Measurements from ENCODE around the gene TTC12. TPM values are rescaled to one million over a fixed set of nuclear protein-coding genes. Genes with fewer than 3 reads are reported as not detected.

The TTC12 gene
- total and polyA plus RNA-seq, 2 of the 8 experiments (the other 6 are each of a cell fraction or from before 2014, with no cell fraction given): 4.7 to 9.0 TPM

GRCh38 chr11:113332023-113332422 is 17.6 kb downstream of the TTC12 start:
- Histone ChIP-seq H3K23me2 (ENCODE audit: low read depth, low read length) (no peaks in the 10 kb centered on the region), H4K5ac (ENCODE audit: insufficient read length, low read depth, low read length) (no peak overlapping the region), H3K56ac (replicated peaks; ENCODE audit: insufficient read length, low read depth, low read length) (no peak overlapping the region), H4K8ac (ENCODE audit: extremely low read depth, insufficient read depth, low read length) (no peak overlapping the region), H2BK20ac (ENCODE audit: low read length) (no peak overlapping the region), H2AFZ (ENCODE audit: low read length) (no peak overlapping the region), H2BK12ac (ENCODE audit: low read depth, low read length) (no peak overlapping the region), H3K4ac (replicated peaks; ENCODE audit: insufficient read length, low read depth, low read length) (no peak overlapping the region), H3K9ac (replicated peaks in 1 of 4; ENCODE audit: extremely low read depth in 1 of 4, low read depth in 3 of 4, low read length in 3 of 4) (no peak overlapping the region), H3K79me1 (ENCODE audit: low read depth, low read length) (no peaks in the 10 kb centered on the region), H3K4me1 (replicated peaks in 1 of 4; ENCODE audit: control insufficient read depth in 3 of 4, insufficient read depth in 4 of 4, low read length in 3 of 4) (no peaks in the 10 kb centered on the region), H3K36me3 (ENCODE audit: control insufficient read depth in 2 of 4, insufficient read depth in 4 of 4, low read length in 3 of 4) (no peaks in the 10 kb centered on the region), H2BK15ac (ENCODE audit: low read length) (no peak overlapping the region), H3K4me3 (ENCODE audit: extremely low read depth in 1 of 4, insufficient read depth in 2 of 4, low read depth in 3 of 4, low read length in 4 of 4) (no peak overlapping the region), H3K4me2 (ENCODE audit: insufficient read depth in 1 of 2, low read depth in 2 of 2, low read length in 2 of 2) (no peak overlapping the region), H3K14ac (ENCODE audit: insufficient read length) (no peak overlapping the region), H3K23ac (ENCODE audit: insufficient read length) (no peak overlapping the region), H4K20me1 (replicated peaks in 1 of 2; ENCODE audit: control insufficient read depth in 1 of 2, insufficient read depth in 2 of 2, low read length in 2 of 2) (peaks cover 0 to 2% of the 10 kb centered on the region in 2 experiments), H3K79me2 (ENCODE audit: control insufficient read depth in 1 of 2, insufficient read depth in 2 of 2, low read length in 2 of 2) (no peaks in the 10 kb centered on the region), H3K9me3 (ENCODE audit: insufficient read depth in 2 of 2, low read depth in 1 of 2, low read length in 1 of 2) (no peaks in the 10 kb centered on the region), H3K27me3 (replicated peaks in 1 of 4; ENCODE audit: control insufficient read depth in 3 of 4, extremely low read depth in 1 of 4, insufficient read depth in 3 of 4, low read length in 3 of 4) (no peaks in the 10 kb centered on the region), H2BK120ac (replicated peaks; ENCODE audit: low read depth, low read length) (no peak overlapping the region), H3K27ac (ENCODE audit: low read depth, low read length) (no peak overlapping the region), H4K91ac (replicated peaks; ENCODE audit: insufficient read length, low read length) (no peak overlapping the region), H3K18ac (ENCODE audit: extremely low read depth, low read length) (no peak overlapping the region), H2BK5ac (ENCODE audit: low read depth, low read length) (no peak overlapping the region), H2AK5ac (ENCODE audit: low read depth, low read length) (no peak overlapping the region)
- WGBS, 2 experiments (ENCODE audit: extremely low coverage in 1 of 2, insufficient coverage in 1 of 2, insufficient read length in 1 of 2, insufficient replicate concordance in 2 of 2, low coverage in 1 of 2, low lambda C conversion rate in 2 of 2, missing lambda C conversion rate in 1 of 2): 91% methylated on average over 7 of the region's 7 CpGs; no CpG with 5 or more reads in 1 of the 2 experiments
- FAIRE-seq (no peak), DNase-seq (ENCODE audit: low read depth in 1 of 2, low spot score in 2 of 2) (no peak)
- ChIA-PET CTCF (ENCODE audit: partially characterized antibody) (interaction anchor here (0.6 to 2.1 kb wide), 10 partner anchors 9 to 163 kb away, joined by 3 to 8 read pairs (median 4); partner anchors contain the start of gene ANKK1), POLR2A (ENCODE audit: partially characterized antibody) (interaction anchor here (0.9 to 1.0 kb wide), 2 partner anchors 11 to 18 kb away, joined by 3 read pairs; no protein-coding TSS in a partner anchor)
- TF ChIP-seq MAX (IDR thresholded peaks at IDR 0.05) (no peak), CTBP2 (IDR thresholded peaks at IDR 0.05; ENCODE audit: borderline replicate concordance, insufficient read depth, insufficient read length, low read length) (no peak), EP300 (IDR thresholded peaks at IDR 0.05; ENCODE audit: borderline replicate concordance in 1 of 2, low read depth in 2 of 2, low read length in 2 of 2) (no peak), ATF3 (IDR thresholded peaks at IDR 0.05; ENCODE audit: insufficient read depth, low read depth, low read length) (no peak), POU5F1 (IDR thresholded peaks at IDR 0.05; ENCODE audit: low read depth, low read length) (no peak), CBX5 (IDR thresholded peaks at IDR 0.05; ENCODE audit: low read depth, low read length) (no peak), SP1 (IDR thresholded peaks at IDR 0.05; ENCODE audit: low read depth, low read length) (no peak), SP2 (IDR thresholded peaks at IDR 0.05; ENCODE audit: low read length) (no peak), EZH2 (IDR thresholded peaks at IDR 0.05; ENCODE audit: low read depth, low read length, severe bottlenecking) (no peak), SIX5 (IDR thresholded peaks at IDR 0.05; ENCODE audit: low read depth, low read length) (no peak), BCL11A (IDR thresholded peaks at IDR 0.05; ENCODE audit: low read depth in 2 of 2, low read length in 2 of 2) (no peak), CEBPB (IDR thresholded peaks at IDR 0.05; ENCODE audit: low read depth, low read length) (no peak)
